ENCODE measurements around the gene SLC35F3. TPM values are rescaled to one million over a fixed set of nuclear protein-coding genes. Genes with fewer than 3 reads are reported as not detected.

Gene SLC35F3
- total RNA-seq, 6 experiments from 2014 or later, result not detected

DNA sequence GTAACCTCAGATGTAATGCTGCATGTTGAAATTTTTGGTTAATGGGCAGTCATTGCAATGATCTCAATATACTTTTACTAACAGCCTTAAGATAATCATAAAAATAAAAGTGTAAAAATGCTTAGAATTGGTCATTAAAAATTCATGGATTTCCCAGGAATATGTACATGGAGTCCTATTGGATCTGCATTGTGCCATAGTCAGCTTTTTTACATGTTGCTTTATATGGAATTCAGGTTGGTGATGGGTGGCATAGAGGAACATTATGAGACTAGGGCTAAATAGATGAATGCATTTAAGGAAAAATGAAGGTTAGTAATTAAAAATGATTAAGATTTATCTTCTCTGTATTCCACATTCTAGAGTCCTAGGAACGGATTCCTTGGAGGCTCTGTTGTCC is 103.2 kb downstream of the SLC35F3 start:
- no peaks in the 10 kb centered on the region for H3K9me3 ChIP-seq
- H3K36me3 ChIP-seq, result no peaks in the 10 kb centered on the region
- intact Hi-C loops (cut with DNase I), result no loop called here
- WGBS (ENCODE audit: insufficient coverage, low coverage, low lambda C conversion rate, missing lambda C conversion rate), result 58% methylated on average over 1 of the region's 1 CpG
- no peak for DNase-seq
- TF ChIP-seq CTCF (IDR thresholded peaks at IDR 0.05) (no peak), POLR2A (IDR thresholded peaks at IDR 0.05) (no peak)
- H3K4me3 ChIP-seq, result no peak overlapping the region
- ATAC-seq, result no peak
- no peaks in the 10 kb centered on the region for H3K4me1 ChIP-seq
- no peak overlapping the region for H3K27ac ChIP-seq
- H3K27me3 ChIP-seq, result no peaks in the 10 kb centered on the region

DNA sequence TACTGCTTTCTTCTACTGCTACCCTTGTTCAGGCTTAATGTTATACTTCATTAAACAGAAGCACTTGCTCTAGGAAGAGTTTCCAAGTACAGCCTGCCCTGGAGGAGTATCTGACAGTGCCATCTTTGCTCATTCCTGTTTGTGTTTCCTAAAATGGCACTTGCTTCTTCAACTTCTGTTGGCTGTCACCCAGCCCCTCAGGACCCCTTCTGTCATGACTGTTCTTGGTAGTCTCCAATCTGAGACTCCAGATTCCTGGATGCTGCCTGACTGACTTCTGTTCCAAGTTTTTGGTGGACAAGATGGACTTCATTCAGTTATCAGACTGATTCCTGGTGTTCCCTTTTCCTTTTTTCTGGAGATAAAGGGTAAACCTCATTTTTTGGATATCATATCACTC is 104.1 kb downstream of the SLC35F3 start:
- no peak for ATAC-seq
- H3K27me3 ChIP-seq, result no peaks in the 10 kb centered on the region
- H3K9me3 ChIP-seq, result no peaks in the 10 kb centered on the region
- DNase-seq, result no peak
- no peaks in the 10 kb centered on the region for H3K36me3 ChIP-seq
- intact Hi-C loops (cut with DNase I), result no loop called here
- no peak for TF ChIP-seq POLR2A (IDR thresholded peaks at IDR 0.05)
- no peak for TF ChIP-seq CTCF (IDR thresholded peaks at IDR 0.05)
- no peak overlapping the region for H3K4me3 ChIP-seq
- H3K27ac ChIP-seq, result no peak overlapping the region
- no peaks in the 10 kb centered on the region for H3K4me1 ChIP-seq

- ATAC-seq (no peak), DNase-seq (no peak)
- 46% methylated on average over 1 of the region's 1 CpG for WGBS (ENCODE audit: insufficient coverage, low coverage, low lambda C conversion rate, missing lambda C conversion rate)
- H3K4me3 ChIP-seq, result no peak overlapping the region
- no peaks in the 10 kb centered on the region for H3K27me3 ChIP-seq
- no peaks in the 10 kb centered on the region for H3K36me3 ChIP-seq
- intact Hi-C loops (cut with DNase I), result no loop called here
- no peak overlapping the region for H3K27ac ChIP-seq
- TF ChIP-seq CTCF (IDR thresholded peaks at IDR 0.05), result no peak
- TF ChIP-seq POLR2A (IDR thresholded peaks at IDR 0.05), result no peak
- no peaks in the 10 kb centered on the region for H3K9me3 ChIP-seq
- H3K4me1 ChIP-seq, result no peaks in the 10 kb centered on the region
Measured at GRCh38 chr1:234009668-234010067, 105.2 kb downstream of the SLC35F3 start.

GRCh38 chr1:234014208-234014607 is 109.7 kb downstream of the SLC35F3 start:
- TF ChIP-seq POLR2A (IDR thresholded peaks at IDR 0.05) (no peak), CTCF (IDR thresholded peaks at IDR 0.05) (no peak)

DNA sequence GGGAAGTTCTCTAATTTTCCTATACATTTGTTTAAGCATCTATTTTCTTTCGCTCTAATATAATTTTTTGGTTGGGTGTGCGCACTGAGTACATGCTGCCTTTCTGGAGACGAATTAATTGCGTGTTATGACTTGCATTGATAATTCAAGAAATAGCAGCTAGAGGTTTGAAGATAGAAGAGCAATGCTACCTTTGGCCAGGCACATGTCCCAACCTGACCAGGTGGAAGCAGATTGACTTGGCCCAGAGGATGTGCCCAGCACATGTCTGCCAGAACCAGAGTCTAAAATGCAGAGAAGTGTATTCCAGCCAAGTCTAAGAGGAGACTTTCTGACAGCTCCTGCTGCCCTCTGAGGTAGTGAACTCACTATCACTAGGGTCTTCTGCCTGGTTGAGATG is 114.3 kb downstream of the SLC35F3 start:
- H3K27me3 ChIP-seq, result no peaks in the 10 kb centered on the region
- TF ChIP-seq POLR2A (IDR thresholded peaks at IDR 0.05), result no peak
- no peak for TF ChIP-seq CTCF (IDR thresholded peaks at IDR 0.05)
- H3K4me1 ChIP-seq, result no peaks in the 10 kb centered on the region
- no peaks in the 10 kb centered on the region for H3K9me3 ChIP-seq
- 89% methylated on average over 4 of the region's 4 CpGs for WGBS (ENCODE audit: insufficient coverage, low coverage, low lambda C conversion rate, missing lambda C conversion rate)
- no peak overlapping the region for H3K4me3 ChIP-seq
- no peak for ATAC-seq
- no peaks in the 10 kb centered on the region for H3K36me3 ChIP-seq
- DNase-seq, result no peak
- intact Hi-C loops (cut with DNase I), result no loop called here
- no peak overlapping the region for H3K27ac ChIP-seq

More at GRCh38 chr1:234014208-234014607, 109.7 kb downstream of the SLC35F3 start:
- Histone ChIP-seq H3K4me1 (no peaks in the 10 kb centered on the region), H3K4me3 (no peak overlapping the region), H3K36me3 (no peaks in the 10 kb centered on the region), H3K27me3 (no peaks in the 10 kb centered on the region), H3K27ac (no peak overlapping the region), H3K9me3 (no peaks in the 10 kb centered on the region)
- intact Hi-C loops (cut with DNase I), result no loop called here
- DNase-seq (no peak), ATAC-seq (no peak)
- WGBS (ENCODE audit: insufficient coverage, low coverage, low lambda C conversion rate, missing lambda C conversion rate), result 40% methylated on average over 3 of the region's 3 CpGs

Measured in right lobe of liver (tissue), 6 donors.